Activated CD8-positive, alpha-beta memory T cell treated with anti-CD3 and anti-CD28 coated beads, Interleukin-2, amount 50 U/mL, for 1 hour (primary cell): ENCODE measurements around the gene RASGEF1B.

Experiments
- DNase-seq: peaks from one replicate; pipeline ENCODE4 v3.0.0-alpha.2; 2020; ENCODE audit errors: extremely low read depth

RASGEF1B gene

GRCh38 chr4:81471588-81472280, at the start of gene RASGEF1B:
Gene RASGEF1B (minus strand): TSS chr4:81471907. CDS start chr4:81459508, 12,399 bp downstream.
- peak; percentile 83 for DNase-seq

GRCh38 chr4:81519856-81520255, 48.1 kb upstream of the RASGEF1B start:
- DNase-seq, result no peak

- DNase-seq, result no peak
Measured at GRCh38 chr4:81519427-81519773, 47.7 kb upstream of the RASGEF1B start.

- no peak for DNase-seq
Measured at GRCh38 chr4:81518762-81519426, 47.2 kb upstream of the RASGEF1B start.

- no peak for DNase-seq
Measured at GRCh38 chr4:81516241-81516640, 44.5 kb upstream of the RASGEF1B start.

- no peak for DNase-seq
Measured at GRCh38 chr4:81512757-81513501, 41.2 kb upstream of the RASGEF1B start.

GRCh38 chr4:81512001-81512756, 40.5 kb upstream of the RASGEF1B start:
- no peak for DNase-seq

- no peak for DNase-seq
Measured at GRCh38 chr4:81510643-81511178, 39.0 kb upstream of the RASGEF1B start.

- DNase-seq, result no peak
Measured at GRCh38 chr4:81509822-81510221, 38.1 kb upstream of the RASGEF1B start.

GRCh38 chr4:81509191-81509590, 37.5 kb upstream of the RASGEF1B start:
- no peak for DNase-seq

- no peak for DNase-seq
Measured at GRCh38 chr4:81508411-81509185, 36.9 kb upstream of the RASGEF1B start.

GRCh38 chr4:81507530-81507929, 35.8 kb upstream of the RASGEF1B start:
- DNase-seq, result no peak

GRCh38 chr4:81506731-81507130, 35.0 kb upstream of the RASGEF1B start:
- no peak for DNase-seq

GRCh38 chr4:81505726-81506125, 34.0 kb upstream of the RASGEF1B start:
- DNase-seq, result no peak

- DNase-seq, result peak; percentile 46
Measured at GRCh38 chr4:81505004-81505598, 33.4 kb upstream of the RASGEF1B start.

- DNase-seq, result no peak
Measured at GRCh38 chr4:81504112-81505003, 32.7 kb upstream of the RASGEF1B start.

- DNase-seq, result no peak
Measured at GRCh38 chr4:81503586-81503985, 31.9 kb upstream of the RASGEF1B start.

GRCh38 chr4:81502564-81502963, 30.9 kb upstream of the RASGEF1B start:
- no peak for DNase-seq

- no peak for DNase-seq
Measured at GRCh38 chr4:81499840-81500239, 28.1 kb upstream of the RASGEF1B start.
